Stomach (tissue), 4 donors: ENCODE data around the gene B3GAT1.

Source experiments
- POLR2A ChIP-seq, 4 donors: fragments of 450-650 bp; IDR thresholded peaks; one replicate each; pipeline ENCODE4 v1.6.1; 2016; ENCODE audit warnings: antibody characterized with exemption in 4 of 4, control low read depth in 2 of 4, mild to moderate bottlenecking in 1 of 4, moderate library complexity in 1 of 4
- TF ChIP-seq, protein P1 (sequence below), 7 experiments: fragments of 450-650 bp in 4 of 7; fragments of 200-600 bp in 3 of 7; sonication (generic) in 3 of 7; IDR thresholded peaks; one replicate each; pipeline ENCODE4 v1.5.1; 2016 to 2019; ENCODE audit warnings: antibody characterized with exemption in 7 of 7, control low read depth in 2 of 7, mild to moderate bottlenecking in 1 of 7

DNA sequence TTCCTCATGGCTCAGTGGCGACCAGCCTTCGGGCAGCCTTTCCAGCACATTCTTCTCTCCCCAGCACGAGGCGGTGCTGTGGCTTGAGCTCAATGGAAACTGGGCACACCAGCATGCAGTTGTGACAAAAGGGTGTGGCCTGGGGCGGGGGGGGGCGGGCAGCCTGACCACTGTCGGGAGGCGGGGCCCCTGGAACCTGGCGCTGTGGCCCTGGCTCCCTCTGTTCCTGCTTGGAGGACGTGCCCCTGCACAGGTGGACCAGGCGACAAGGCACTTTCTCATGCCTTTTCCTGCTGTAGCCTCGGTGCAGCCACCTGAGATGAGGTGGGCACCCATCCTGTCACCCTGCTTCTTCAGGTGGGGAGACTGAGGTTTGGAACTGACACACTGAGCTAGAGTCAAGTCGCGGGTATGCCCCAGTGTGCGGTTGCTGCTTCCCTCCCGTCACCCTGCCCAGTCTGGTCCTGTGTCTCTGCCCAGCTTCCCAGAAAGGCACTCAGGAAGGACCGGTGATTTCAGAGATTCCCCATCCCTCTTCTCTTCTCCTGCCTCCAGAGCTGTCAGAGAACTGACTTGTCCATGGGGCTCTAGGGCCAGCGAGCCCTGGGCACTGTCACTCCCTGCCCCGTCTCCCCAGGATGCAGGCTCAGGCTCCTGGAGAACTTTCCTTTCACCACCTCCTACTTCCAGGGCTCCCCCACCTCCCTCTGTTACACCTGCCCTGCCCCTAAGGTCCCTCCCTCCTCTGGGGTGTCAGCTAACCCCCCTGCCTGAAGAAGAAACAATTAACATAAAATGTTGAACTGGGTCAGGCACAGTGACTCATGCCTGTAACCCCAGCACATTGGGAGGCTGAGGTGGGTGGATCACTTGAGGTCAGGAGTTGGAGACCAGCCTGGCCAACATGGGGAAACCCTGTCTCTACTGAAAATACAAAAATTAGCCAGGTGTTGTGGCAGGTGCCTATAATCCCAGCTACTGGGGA, 9.9 kb downstream of the B3GAT1 start:
- TF ChIP-seq, protein P1, sequence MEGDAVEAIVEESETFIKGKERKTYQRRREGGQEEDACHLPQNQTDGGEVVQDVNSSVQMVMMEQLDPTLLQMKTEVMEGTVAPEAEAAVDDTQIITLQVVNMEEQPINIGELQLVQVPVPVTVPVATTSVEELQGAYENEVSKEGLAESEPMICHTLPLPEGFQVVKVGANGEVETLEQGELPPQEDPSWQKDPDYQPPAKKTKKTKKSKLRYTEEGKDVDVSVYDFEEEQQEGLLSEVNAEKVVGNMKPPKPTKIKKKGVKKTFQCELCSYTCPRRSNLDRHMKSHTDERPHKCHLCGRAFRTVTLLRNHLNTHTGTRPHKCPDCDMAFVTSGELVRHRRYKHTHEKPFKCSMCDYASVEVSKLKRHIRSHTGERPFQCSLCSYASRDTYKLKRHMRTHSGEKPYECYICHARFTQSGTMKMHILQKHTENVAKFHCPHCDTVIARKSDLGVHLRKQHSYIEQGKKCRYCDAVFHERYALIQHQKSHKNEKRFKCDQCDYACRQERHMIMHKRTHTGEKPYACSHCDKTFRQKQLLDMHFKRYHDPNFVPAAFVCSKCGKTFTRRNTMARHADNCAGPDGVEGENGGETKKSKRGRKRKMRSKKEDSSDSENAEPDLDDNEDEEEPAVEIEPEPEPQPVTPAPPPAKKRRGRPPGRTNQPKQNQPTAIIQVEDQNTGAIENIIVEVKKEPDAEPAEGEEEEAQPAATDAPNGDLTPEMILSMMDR (IDR thresholded peaks at IDR 0.05), result no peak
- TF ChIP-seq POLR2A (IDR thresholded peaks at IDR 0.05), result no peak
